Skin of body (tissue), 2 donors: Measurements from ENCODE around the gene MUC5B. TPM values are rescaled to one million over a fixed set of nuclear protein-coding genes. Genes with fewer than 3 reads are reported as not detected.
"Not testable (repeated sequence)": the region's sequence is repeated elsewhere in the genome, so short reads cannot be mapped to it uniquely, and the experiment has no call there.

Source experiments
- DNase-seq: peaks from one replicate; lab custom pipeline; 2025; lab: John Stamatoyannopoulos, UW
- total RNA-seq: library from RNA; depleted of rRNA; stranded (reverse); fragments of >200 nt; gene quantifications from one replicate; pipeline ENCODE4 v1.2.3, GENCODE V29; 2014

MUC5B gene
- total RNA-seq, 1 donor from 2014 or later: 0.30 TPM

- no peak for DNase-seq
Observed at GRCh38 chr11:1201395-1202153, 21.3 kb upstream of the MUC5B start.

GRCh38 chr11:1202154-1202775 lies 20.6 kb upstream of the MUC5B start:
- DNase-seq: no peak

- DNase-seq: peak; percentile 6
Observed at GRCh38 chr11:1202776-1203504, 19.9 kb upstream of the MUC5B start.

GRCh38 chr11:1203505-1204271 lies 19.2 kb upstream of the MUC5B start:
- DNase-seq: no peak

DNA sequence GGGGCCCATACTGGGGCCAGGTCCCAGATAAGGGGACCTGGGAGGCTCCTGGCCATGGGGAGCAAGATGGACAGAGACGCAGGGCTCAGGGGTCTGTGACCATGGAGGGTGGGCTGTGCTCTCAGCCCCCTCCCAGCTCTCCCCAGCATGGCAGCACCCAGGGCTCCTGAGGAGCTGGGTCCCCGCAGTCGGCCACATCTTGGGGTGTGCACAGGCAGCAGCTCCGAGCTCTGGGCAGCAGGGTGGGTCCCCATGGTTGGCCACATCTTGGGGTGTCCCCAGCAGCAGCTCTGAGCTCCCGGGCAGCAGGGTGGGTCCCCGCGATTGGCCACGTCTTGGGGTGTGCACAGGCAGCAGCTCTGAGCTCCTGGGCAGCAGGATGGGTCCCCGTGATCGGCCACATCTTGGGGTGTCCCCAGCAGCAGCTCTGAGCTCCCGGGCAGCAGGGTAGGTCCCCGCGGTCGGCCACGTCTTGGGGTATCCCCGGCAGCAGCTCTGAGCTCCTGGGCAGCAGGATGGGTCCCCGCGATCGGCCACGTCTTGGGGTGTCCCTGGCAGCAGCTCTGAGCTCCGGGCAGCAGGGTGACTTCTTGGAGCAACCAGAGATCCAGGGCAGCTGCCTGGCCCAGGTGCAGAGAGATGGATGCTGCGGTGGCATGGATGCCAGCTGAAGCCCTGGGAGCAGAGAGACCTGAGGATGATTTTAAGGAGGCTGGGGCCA lies 18.3 kb upstream of the MUC5B start:
- no peak for DNase-seq

- DNase-seq: no peak
Observed at GRCh38 chr11:1205121-1205986, 17.5 kb upstream of the MUC5B start.

DNA sequence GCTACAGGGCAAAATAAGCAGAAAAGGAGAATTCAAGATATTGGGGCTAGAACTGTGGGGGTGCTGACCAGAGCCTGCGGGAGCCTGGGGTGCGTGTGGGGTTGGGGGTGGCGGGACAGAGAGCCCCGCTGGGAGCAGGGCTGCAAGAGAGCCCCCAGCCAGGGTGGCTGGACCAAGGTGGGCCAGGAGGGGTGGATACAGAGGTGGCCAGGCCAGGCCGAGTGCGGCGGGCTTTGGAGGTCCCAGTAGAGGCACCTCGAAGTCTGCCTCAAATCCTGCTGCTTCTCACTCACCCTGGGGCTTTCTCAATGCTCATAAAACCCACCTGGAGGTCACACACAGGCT lies 16.9 kb upstream of the MUC5B start:
- no peak for DNase-seq

- no peak for DNase-seq
Observed at GRCh38 chr11:1206391-1207271, 16.2 kb upstream of the MUC5B start.

GRCh38 chr11:1207401-1208143 lies 15.3 kb upstream of the MUC5B start:
- DNase-seq: no peak

GRCh38 chr11:1208144-1208393 lies 14.8 kb upstream of the MUC5B start:
- no peak for DNase-seq

- DNase-seq: no peak
Observed at GRCh38 chr11:1208394-1209261, 14.2 kb upstream of the MUC5B start.

- no peak for DNase-seq
Observed at GRCh38 chr11:1209371-1210057, 13.4 kb upstream of the MUC5B start.

- no peak for DNase-seq
Observed at GRCh38 chr11:1211838-1212237, 11.0 kb upstream of the MUC5B start.

GRCh38 chr11:1215826-1216225 lies 7.0 kb upstream of the MUC5B start:
- DNase-seq: not testable (repeated sequence)

GRCh38 chr11:1217151-1217550 lies 5.7 kb upstream of the MUC5B start:
- DNase-seq: no peak

DNA sequence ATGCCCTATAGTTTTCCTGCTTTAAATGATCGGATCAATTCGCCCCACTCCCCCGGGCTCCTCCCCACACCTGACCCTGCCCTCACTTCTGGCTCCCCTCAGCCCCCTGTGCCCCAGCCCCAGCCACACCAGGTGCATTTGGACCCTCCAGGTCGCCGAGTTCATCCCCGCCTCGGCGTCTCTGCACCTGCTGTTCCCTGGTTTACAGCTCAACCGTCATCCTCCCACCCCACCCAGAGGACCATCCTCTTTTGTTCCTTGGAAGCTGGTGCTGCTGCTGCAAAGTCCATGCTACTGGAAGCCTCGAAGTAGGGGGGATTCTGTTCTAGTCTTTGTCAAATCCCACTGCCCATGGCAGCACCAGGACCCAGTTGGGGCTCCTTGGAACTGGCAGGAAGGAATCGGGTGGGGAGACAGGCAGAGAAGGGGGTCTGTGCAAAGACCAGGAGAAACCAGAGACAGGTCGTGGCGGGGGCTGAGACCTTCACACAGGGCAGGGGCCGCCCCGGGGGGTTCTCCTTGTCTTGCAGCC lies 4.5 kb upstream of the MUC5B start:
- DNase-seq: no peak
